ENCODE measurements around the gene DCC.

Gene DCC

DNA sequence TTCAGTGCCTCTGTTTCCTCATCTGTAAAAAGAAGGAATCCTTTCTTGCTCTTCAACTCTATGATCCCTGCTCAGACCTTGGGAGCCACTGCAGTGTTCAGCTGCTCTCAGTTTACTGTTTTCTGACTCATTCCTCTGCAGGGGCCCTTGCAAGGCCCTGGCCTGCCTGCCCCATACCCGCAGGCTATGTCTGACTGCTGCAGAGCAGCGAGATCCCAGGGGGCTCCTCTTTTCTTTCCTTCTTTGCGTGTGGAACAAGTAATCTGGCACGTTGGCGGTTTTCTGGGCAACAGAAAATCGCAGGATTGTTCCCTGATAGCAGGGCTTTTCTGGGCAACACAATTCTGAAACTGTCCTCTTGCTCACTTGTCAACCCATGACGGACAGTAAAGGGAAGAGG is 376.0 kb downstream of the DCC start:
- DNase-seq, result no peak

DNA sequence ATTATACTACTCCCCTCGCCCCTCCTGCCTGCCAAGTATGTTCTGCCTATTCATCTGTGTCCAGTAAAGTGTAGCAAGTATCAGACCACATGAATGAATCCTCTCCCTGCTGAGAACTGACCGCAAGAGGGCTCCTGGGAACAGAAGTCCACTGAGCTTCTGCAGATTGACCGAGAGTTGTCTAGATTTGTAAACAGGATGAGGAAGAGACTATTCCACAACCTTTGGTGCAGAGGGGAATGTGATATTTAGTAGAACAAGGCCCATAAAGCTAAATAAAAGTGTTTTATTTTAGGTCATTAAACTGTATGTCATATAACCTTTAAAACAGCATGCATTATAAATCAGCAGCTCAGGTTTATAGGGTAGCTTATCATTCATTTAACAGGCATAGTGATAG is 377.0 kb downstream of the DCC start:
- DNase-seq, result peak; percentile 9

DNA sequence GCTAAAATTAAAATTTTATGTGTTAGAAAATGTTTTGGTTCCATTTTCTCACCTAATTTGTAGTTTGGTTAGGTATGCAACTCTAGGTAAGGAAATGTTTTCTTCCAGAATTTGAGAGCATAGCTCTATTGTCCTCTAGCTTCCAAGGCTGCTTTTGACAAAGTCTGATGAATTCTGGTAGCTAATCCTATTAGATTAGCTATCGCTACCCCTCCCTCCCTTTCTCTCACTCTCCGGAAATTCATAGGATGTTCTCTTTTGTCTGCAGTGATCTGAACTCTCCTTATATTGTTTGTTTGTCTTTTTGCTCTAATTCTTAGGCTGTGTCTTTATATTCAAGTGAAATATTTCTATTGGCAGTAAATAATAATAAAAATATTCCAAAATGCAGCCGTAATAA is 382.9 kb downstream of the DCC start:
- no peak for DNase-seq

DNA sequence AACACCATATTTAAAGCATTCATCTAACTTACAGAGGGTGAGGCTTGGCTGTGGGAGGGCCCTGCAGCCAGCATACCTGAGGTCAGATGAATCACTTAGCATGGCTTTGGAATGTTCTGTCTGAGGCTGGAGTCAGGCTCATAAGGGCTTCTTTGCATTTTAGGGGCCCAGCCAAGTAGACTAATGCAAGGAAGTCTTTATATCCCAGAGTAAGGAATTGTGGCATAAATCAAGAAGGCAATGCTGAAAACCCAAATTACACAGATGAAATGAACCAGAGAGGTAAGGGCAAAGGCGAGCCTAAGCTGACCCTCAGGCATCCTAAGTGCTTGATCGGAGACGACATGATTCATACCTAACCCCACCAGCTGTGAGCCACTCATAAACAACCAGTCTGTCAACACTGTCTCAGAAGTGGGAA is 383.6 kb downstream of the DCC start:
- no peak for DNase-seq

DNA sequence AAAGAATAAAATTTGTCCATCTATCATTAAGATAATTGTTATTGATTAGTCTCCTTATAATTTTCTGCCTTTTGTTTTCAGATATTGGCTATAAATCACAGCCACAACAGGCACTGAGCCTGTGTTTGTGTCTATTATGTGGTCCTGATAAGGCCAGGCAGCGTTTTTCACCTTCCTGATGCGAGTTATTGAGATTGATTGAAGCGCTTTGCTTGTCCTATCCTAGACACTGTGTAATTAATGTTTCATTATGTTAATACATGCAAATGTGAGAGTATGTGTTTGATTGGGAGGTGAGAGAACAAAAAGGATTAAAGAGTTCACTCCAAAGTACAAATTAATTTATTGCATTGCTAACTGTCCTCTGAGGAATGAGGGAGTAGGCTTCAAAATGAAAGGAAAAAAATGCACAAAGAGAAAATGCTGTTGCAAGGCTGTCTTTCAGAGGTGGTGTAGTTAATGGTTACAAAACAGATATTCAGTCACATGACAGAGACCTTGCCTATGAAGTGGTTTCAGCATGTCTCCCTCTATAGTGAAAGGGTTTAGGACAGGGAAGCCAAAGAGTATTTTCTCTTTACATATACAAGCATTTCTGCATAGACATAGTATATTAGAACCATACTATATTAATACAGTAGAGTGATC is 391.1 kb downstream of the DCC start:
- DNase-seq, result no peak

DNA sequence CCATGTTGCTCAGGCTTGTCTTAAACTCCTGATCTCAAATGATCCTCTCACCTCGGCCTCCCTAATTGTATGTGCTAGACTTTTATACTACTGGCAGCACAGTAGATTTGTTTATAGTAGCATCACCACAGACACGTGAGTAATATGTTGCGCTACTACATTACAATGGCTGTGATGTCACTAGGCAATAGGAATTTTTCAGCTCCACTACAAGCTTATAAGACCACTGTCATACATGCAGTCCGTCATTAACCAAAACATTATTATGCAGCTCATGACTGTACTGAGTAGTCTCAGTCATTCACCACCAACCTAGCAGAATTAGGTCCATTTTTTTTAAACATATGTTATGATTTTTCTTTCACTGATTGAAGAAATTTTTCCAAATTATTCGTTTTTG is 398.9 kb downstream of the DCC start:
- no peak for DNase-seq

DNA sequence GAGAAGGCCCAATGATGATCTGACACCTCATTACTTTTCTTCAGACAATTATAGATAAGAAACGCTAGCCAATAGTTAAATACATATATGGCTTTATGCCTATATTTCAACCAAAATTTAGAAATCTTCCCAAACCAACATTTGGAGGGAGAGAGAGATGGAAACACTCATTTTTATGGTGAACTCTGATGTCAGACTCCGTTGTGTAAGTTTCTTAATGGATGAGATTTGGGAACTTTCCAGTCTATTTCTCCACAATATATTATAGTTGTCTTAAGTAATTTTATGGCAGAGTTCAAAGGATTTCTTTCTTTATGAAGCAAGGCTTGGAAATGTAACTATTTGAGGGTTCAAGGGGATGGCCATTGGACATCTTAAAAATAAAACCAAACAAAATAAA is 407.0 kb downstream of the DCC start:
- DNase-seq, result no peak

DNA sequence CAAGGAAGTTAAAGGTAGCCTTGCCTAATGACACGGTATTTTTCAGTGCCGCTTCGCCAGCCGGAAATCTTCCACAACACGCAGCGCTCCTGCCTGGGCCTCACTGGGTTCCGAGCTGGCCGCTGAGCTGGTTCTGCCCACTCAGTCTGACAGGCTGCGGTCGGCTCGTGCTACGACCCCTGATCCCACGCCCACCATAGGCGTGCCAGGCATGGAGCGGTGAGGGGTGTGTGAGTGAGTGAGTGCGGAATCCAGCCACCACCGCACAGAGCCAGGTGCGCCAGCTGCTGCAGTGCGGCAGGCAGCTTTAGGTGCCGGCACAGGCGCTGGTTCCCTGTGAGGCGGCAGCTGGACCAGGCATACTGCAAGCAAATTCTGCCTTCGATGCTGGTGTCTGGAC is 407.9 kb downstream of the DCC start:
- no peak for DNase-seq

DNA sequence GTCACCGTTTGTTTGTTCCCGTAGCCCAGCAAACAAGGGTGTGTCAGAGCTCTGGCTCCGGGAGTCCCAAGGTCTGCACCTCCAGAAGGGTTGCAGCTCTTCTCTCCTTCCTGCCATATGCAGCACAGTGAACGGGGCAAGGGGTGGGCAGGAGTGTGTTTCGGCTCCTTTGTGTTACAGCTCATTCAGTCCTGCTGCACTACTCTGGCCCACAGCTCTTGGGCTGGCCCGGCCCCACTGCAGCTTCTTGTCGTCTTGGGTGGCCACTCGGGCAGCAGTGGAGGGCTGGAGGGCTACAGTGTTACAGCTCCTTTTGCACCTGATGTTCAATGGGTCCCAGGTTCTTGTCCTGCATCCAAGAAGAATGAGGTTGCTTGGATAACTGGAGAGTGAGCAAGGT is 408.3 kb downstream of the DCC start:
- DNase-seq, result no peak

DNA sequence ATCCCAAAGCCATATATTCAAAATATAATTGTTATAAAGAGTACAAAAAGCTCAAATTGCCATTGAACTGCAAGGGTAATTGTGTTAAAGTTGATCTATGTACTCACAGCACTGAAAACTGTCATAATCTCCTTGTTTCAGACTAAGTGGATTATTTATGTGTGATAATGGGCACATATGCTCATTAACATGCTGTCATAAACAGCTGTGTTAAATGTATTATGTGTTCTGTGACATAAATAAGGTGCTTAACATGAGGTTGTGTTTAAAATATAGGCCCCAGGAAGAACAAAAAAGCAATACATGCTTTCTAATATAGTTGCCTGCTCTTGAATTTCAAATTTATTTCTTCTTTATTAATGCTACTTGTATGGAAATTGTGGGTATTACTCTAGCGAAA is 409.5 kb downstream of the DCC start:
- no peak for DNase-seq

DNA sequence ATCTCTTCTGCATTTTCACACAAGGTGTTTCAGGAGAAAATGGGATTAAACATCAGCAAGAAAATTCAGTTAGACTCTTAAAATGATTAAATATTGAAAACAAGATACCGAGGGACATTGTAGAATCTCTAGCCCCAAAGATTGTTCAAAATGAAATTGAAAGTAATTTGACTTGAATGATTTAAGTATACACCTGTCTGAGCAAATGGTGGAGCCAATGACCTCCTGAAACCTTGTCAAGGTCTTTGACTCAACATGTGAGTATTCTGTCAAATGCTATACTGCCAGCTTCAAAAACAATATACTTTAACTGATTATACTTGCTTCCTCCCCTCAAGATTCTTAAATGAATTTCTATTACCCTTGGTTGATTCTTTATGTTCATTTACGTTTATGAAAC is 411.0 kb downstream of the DCC start:
- DNase-seq, result no peak

DNA sequence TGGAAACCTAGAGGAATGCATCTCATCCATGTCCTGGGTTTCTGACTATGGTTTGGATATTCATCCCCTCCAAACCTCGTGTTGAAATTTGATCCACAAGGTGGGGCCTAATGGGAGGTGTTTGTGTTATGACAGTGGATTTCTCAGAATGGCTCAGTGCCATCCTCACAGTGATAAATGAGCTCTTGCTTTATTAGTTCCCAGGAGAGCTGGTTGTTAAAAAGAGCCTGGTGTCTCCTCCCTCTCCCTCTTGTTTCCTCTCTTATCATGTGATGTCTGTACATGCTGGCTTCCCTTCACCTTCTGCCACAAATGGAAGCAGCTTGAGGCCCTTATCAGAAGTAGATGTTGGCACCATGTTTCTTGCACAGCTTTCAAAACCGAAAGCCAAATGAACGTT is 424.3 kb downstream of the DCC start:
- peak; percentile 93 for DNase-seq

DNA sequence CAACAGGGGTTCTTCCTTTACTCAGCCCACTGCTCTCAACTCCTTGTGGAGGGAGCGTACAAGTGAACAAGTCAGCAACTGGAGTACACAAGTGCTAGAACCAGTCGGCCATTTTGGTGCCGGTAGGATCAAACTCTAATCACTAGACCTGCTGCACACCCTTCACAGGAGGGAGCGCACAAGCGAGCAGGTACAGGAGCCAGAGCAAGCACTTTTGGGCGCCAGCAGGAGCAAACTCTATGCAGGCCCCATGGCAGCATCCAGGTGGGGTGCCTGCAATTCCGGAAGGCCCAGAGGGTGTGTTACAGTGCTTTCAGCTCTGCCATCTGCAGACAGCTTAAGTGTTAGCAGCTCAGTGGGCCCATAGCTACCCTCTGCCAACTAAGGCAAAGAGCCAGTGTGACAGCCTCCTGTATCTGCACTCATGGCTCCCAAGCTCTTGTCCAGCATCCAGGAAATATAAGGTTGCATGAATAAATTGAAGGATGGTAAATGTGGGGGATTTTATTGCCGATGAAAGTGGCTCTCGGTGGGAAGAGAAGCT is 426.1 kb downstream of the DCC start:
- no peak for DNase-seq

DNA sequence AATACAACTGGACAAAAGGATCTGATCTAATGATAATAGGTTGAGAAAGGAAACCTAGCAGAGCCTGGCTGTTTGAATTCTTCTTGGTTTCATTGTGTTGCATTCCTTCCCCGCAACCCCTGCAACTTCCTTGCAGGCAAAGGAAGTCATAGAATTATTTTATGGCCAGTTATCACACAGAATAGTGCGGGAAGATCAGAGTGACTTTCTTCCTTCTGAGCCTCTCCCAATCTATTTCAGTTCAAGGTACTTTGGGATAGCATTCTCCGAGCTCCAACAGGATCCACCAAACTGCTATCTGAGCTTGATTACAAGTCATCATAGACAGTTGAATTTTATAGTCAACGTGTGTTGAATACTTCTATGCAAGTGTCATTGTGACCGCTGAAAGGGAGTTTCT is 441.1 kb downstream of the DCC start:
- no peak for DNase-seq

DNA sequence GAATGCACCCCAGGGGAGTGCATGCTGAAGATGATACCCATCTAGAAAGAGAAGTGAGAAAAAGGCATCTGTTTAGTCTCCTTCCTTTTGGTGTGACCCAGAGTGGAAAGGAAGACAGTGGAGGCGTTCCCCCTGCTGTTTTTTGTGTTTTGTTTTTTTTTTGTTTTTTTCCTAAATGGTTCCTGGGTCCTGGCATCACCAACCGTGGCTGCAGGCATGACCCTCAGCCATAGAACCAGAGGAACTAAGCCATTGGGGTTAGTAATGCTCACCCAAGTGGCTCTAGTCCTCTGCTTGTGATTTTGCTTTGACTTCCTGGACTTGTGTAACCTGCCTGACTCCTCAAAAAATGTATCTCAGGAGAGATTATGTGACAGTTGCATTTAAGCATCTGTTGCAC is 451.3 kb downstream of the DCC start:
- DNase-seq, result no peak

DNA sequence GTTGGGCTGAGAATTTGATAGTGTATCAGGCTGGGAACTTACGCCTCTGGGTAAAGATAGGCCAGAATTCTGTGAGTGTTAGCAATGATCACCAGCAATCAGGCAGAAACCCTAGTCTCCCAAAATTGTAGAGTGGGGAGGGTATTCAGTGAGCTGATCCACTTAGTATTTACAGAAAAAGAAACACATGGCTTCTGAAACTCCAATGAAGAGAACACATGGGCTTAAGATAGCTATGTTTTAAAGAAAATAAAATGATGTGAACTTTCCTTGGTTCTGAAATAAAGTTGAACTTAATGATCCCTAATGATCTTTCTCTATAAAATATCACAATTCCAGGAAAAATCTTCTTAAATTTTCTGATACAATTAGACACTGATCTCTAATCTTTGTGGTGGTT is 472.8 kb downstream of the DCC start:
- no peak for DNase-seq

DNA sequence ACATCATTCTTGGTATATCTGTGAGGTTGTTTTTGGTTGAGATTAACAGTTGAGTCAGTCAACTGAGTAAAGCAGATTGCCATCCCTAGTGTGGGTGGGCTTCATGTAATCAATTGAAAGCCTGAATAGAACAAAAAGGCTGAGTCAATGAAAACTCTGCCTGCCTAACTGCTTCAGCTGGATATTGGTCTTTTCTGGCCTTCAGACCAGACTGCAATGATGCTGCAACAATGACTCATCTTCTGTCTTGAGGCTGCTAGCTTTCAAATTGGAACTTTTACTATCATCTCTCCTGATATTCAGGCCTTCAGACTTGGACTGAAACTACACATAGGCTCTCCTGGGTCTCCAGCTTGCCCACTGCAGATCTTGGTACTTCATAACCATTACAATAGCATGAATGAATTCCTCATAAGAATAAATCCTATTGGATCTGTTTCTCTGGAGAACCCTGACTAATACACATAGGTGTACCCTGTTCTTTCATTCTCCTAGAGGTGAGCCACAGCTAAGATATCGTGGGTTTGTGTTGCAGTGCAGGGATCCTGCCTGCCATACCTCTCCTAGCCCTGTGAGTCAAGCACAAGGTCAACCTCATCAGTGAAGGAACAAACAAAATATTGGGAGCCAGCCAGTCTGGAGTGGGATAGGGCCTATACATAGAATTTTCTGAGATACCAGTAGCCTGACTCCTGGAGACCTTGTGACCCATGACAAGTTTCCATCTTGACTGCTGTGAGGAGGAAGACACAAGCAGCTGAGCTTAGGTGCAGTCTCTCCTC is 473.8 kb downstream of the DCC start:
- DNase-seq, result no peak

DNA sequence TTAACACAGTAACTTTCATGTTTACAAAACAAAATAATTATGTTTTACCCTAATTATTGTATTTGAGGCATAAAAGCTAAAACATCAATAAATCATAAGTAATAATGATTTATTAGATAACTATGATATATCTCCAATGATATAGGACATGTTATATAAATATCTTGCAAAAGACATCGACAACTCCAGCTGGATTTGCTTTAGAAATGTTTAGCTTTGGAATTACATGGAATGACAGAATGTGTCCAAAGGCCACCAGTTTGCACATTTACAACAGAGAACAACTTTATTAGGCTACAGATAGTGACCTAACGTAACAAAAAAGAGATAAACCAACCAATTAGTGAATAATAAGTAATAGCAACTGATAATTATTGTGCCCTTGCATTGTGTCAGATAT is 475.7 kb downstream of the DCC start:
- no peak for DNase-seq

DNA sequence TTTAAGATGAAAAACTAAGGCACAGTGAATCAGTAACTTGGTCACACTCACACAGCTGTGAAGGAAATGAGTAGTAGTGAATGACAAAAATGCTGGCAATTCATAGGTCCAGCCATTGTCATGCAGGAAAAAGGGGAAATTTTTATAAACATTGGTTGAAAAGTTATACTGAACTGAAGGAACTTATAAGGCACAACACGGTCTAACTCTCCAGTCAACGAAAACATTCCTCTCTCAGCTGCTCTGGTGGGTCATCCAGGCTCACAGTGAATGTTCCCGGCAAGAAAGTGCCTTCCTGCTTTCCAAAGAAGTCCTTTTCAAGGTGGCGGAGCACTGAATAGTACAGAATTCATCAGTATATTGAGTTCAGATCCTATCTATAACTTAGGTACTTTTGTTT is 476.1 kb downstream of the DCC start:
- DNase-seq, result no peak

DNA sequence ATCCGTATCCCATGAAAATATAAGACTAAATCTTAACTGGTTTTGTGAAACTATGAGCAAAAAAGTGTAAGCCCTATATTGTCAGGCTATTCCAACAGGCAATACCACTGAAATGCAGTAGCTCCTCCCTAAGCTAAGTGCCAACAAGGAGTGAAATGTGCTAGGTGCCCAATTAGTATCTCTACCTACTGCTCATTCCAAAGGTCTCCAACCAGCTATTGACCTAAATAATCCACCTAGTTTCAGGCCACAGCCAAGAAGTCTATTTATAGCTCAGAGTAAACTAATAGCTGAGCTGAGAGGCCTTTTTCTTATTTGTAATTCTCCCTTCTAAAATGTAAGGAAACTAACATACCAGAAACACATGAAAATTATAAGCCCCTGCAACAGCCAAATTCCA is 482.2 kb downstream of the DCC start:
- no peak for DNase-seq

DNA sequence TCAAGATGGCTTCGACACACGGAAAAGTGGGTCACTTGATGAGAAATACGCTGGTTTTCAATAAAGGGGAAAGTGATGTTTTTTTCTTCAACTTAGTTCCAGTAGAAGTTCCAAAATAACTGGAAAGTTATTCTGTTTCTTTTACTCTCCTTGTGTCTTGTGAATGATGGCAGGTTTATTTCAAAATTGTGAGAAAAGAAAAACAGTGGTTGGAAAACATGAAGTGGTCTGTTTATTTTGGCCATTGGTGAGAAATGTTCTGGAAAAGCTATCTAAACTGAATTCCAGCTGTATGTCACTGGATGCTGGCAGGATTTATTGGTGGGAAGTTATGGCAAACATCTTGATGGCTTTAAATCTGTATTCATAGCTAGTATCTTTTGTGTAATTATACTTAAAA is 484.1 kb downstream of the DCC start:
- DNase-seq, result no peak

DNA sequence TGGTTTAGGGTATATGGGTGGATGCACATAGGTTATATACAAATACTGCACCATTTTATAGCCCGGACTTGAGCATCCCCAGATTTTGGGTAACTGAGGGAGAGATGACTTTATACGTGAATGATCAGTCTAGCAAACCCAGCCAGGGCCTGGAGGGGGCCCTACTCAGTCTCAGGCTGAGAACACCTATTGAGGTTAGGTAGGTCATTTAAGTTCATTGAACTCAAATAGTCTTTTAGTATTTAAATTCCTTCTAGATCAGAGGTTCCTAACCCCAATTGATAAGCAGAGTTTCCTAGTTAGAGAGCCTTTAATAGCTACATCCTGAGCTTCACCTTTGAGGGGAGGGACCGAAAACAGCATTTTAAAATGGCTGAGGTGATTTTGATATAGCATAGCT is 487.0 kb downstream of the DCC start:
- DNase-seq, result no peak

DNA sequence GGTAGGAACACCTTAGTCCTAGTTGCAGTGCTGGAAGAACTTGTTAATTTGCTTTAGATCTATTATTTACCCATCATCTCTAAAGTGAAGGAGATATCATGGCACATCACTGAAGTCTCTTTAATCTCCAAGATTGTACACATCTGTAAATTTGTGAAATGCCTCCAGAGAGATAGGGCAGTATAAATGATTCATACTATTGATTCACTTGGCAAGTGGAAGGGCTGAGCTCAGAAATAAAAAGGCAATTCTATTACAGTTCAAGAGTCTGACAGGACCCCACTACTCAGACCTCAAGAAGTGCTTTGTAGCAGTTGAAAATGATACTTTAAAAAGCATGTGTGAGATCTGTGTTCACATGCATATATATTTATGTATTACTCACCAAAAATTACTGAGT is 489.3 kb downstream of the DCC start:
- DNase-seq, result no peak

DNA sequence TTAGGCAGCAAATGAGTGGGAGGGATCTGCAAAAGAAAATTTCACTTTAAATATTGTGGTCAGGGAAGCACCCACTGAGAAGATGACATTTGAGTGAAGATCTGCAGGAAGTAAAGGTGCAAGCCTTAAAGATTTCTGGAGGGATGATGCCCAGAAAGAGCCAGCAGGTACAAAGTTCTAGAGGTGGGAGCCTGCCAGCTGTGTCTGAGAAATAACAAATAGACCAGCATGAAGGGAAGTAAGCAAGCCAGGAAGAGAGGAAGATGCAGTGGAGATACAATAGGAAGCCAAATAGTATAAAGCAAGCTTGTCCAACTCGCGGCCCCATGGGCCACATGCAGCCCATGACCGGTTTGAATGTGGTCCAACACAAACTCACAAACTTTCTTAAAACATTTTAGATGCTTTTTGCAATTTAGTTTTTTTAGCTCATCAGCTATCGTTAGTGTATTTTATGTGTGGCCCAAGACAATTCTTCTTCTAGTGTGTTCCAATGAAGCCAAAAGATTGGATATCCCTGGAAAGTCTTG is 489.9 kb downstream of the DCC start:
- DNase-seq, result no peak

DNA sequence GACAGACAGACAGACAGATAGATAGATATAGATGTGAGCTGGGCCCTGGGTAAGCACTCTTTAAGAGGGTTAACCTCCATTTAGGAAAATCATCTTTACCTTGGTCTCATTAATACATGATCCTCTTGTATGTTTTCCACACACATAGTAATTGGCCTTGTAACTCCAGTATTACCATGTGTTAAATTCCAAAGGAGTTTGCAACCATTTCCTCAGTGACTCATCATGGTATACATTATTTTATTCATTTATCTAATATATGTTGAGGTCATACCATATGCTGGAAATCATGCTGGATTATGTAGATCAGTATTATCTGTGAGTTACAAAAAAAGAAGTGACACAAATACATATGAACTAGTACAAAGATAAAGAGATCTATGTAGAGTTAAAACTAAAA is 504.3 kb downstream of the DCC start:
- no peak for DNase-seq
